ENCODE measurements around the gene DLG3.
"Not testable (repeated sequence)": the region's sequence is repeated elsewhere in the genome, so short reads cannot be mapped to it uniquely, and the experiment has no call there.

The DLG3 gene

GRCh38 chrX:70444326-70444945 lies at the start of gene DLG3:
TSS of gene DLG3 (plus strand) at chrX:70444835. CDS start at chrX:70445202, 367 bp downstream.
- no peak for DNase-seq (ENCODE audit: low read depth)

- DNase-seq (ENCODE audit: low read depth): no peak
These were observed 45.7 kb upstream of the DLG3 start for GRCh38 chrX:70398899-70399298.

- DNase-seq (ENCODE audit: low read depth): not testable (repeated sequence)
These were observed 44.5 kb upstream of the DLG3 start for GRCh38 chrX:70400181-70400580.

GRCh38 chrX:70402721-70403120 lies 41.9 kb upstream of the DLG3 start:
- no peak for DNase-seq (ENCODE audit: low read depth)

- no peak for DNase-seq (ENCODE audit: low read depth)
These were observed 39.6 kb upstream of the DLG3 start for GRCh38 chrX:70405003-70405402.

- no peak for DNase-seq (ENCODE audit: low read depth)
These were observed 33.7 kb upstream of the DLG3 start for GRCh38 chrX:70410921-70411320.

- DNase-seq (ENCODE audit: low read depth): no peak
These were observed 33.2 kb upstream of the DLG3 start for GRCh38 chrX:70411475-70411874.

- no peak for DNase-seq (ENCODE audit: low read depth)
These were observed 23.0 kb upstream of the DLG3 start for GRCh38 chrX:70421618-70422017.

GRCh38 chrX:70422851-70423341 lies 21.7 kb upstream of the DLG3 start, which contains the start of gene GDPD2:
TSS of gene GDPD2 (plus strand) at chrX:70423314. CDS start at chrX:70424985, 1,671 bp downstream.
- DNase-seq (ENCODE audit: low read depth): no peak

- no peak for DNase-seq (ENCODE audit: low read depth)
These were observed 20.5 kb upstream of the DLG3 start for GRCh38 chrX:70423936-70424675.

GRCh38 chrX:70424801-70425200 lies 19.8 kb upstream of the DLG3 start:
- no peak for DNase-seq (ENCODE audit: low read depth)

- DNase-seq (ENCODE audit: low read depth): no peak
These were observed 18.1 kb upstream of the DLG3 start for GRCh38 chrX:70426286-70427278.

GRCh38 chrX:70427365-70427764 lies 17.3 kb upstream of the DLG3 start:
- no peak for DNase-seq (ENCODE audit: low read depth)

GRCh38 chrX:70429759-70430158 lies 14.9 kb upstream of the DLG3 start:
- no peak for DNase-seq (ENCODE audit: low read depth)

- no peak for DNase-seq (ENCODE audit: low read depth)
These were observed 11.4 kb upstream of the DLG3 start for GRCh38 chrX:70432936-70433847.

GRCh38 chrX:70433848-70434351 lies 10.7 kb upstream of the DLG3 start:
- DNase-seq (ENCODE audit: low read depth): peak; percentile 61

- DNase-seq (ENCODE audit: low read depth): peak; percentile 46
These were observed 10.2 kb upstream of the DLG3 start for GRCh38 chrX:70434352-70434866.

- DNase-seq (ENCODE audit: low read depth): no peak
These were observed 9.6 kb upstream of the DLG3 start for GRCh38 chrX:70434914-70435586.

- no peak for DNase-seq (ENCODE audit: low read depth)
These were observed 8.3 kb upstream of the DLG3 start for GRCh38 chrX:70436343-70436742.

GRCh38 chrX:70437011-70437410 lies 7.6 kb upstream of the DLG3 start:
- no peak for DNase-seq (ENCODE audit: low read depth)

All from stimulated activated CD4-positive, alpha-beta T cell treated with anti-CD3 and anti-CD28 coated beads, Interleukin-2, amount 100 ng/mL, for 4 hours (primary cell).